WTC11 (cell line): ENCODE results near the gene SORCS2. TPM values are rescaled to one million over a fixed set of nuclear protein-coding genes. Genes with fewer than 3 reads are reported as not detected.

Source experiments
- ATAC-seq: fragments of 200-7000 bp; cut with Tn5 transposase; 2 replicates; pipeline ENCODE4 v1.10.0; 2021; ENCODE audit warnings: mild to moderate bottlenecking, moderate library complexity
- CTCF ChIA-PET: fragments of 300-600 bp; sonication (Branson Sonifier 250); formaldehyde crosslinking; loops from one replicate; lab custom pipeline; 2021; ENCODE audit warnings: antibody characterized with exemption; lab: Charles Lee
- POLR2A ChIA-PET: fragments of 350-600 bp; sonication (Branson Sonifier 250); formaldehyde crosslinking; loops from one replicate; lab custom pipeline; 2021; ENCODE audit warnings: antibody characterized with exemption; lab: Charles Lee
- DNase-seq: peaks from one replicate; pipeline ENCODE4 v3.0.0; 2021; ENCODE audit warnings: low spot score
- H3K27ac Mint-ChIP-seq: 2 replicates; pipeline ENCODE4 v1.8.0; 2021; ENCODE audit warnings: mixed read lengths
- H3K27me3 Mint-ChIP-seq: 2 replicates; pipeline ENCODE4 v1.8.0; 2021; ENCODE audit warnings: low read depth, mild to moderate bottlenecking, moderate library complexity, mixed read lengths
- H3K36me3 Mint-ChIP-seq: 2 replicates; pipeline ENCODE4 v1.8.0; 2021; ENCODE audit warnings: mixed read lengths
- H3K4me1 Mint-ChIP-seq: 2 replicates; pipeline ENCODE4 v1.8.0; 2022; ENCODE audit warnings: mixed read lengths
- H3K4me3 Mint-ChIP-seq: 2 replicates; pipeline ENCODE4 v1.8.0; 2021; ENCODE audit warnings: mild to moderate bottlenecking, moderate library complexity, mixed read lengths
- H3K9me3 Mint-ChIP-seq: 2 replicates; pipeline ENCODE4 v1.8.0; 2021; ENCODE audit warnings: mixed read lengths
- CDX4 ChIP-seq: fragments of 250-450 bp; sonication (Bioruptor Pico); IDR thresholded peaks from 2 replicates; pipeline ENCODE4 v1.9.0; 2021; ENCODE audit warnings: moderate library complexity, mild to moderate bottlenecking, inconsistent platforms, borderline replicate concordance
- CREM ChIP-seq: sonication (generic); formaldehyde crosslinking; IDR thresholded peaks from 2 replicates; pipeline ENCODE4 v1.8.1; 2022; ENCODE audit warnings: mild to moderate bottlenecking, missing genetic modification reagents, moderate library complexity
- E2F1 ChIP-seq: sonication (generic); formaldehyde crosslinking; IDR thresholded peaks from 2 replicates; pipeline ENCODE4 v1.8.0; 2022; ENCODE audit warnings: mild to moderate bottlenecking, missing genetic modification reagents
- JUN ChIP-seq: sonication (generic); formaldehyde crosslinking; IDR thresholded peaks from 2 replicates; pipeline ENCODE4 v1.8.0; 2023; ENCODE audit warnings: mild to moderate bottlenecking, missing genetic modification reagents
- MLX ChIP-seq: sonication (generic); formaldehyde crosslinking; IDR thresholded peaks from 2 replicates; pipeline ENCODE4 v1.8.1; 2023; ENCODE audit warnings: mild to moderate bottlenecking, missing genetic modification reagents, moderate library complexity
- MYBL2 ChIP-seq: sonication (generic); formaldehyde crosslinking; IDR thresholded peaks from 2 replicates; pipeline ENCODE4 v1.8.1; 2023; ENCODE audit warnings: mild to moderate bottlenecking, moderate library complexity, missing genetic modification reagents
- NFATC4 ChIP-seq: fragments of 250-450 bp; sonication (Bioruptor Pico); IDR thresholded peaks from 2 replicates; pipeline ENCODE4 v1.9.0; 2021; ENCODE audit warnings: mild to moderate bottlenecking
- OVOL2 ChIP-seq: fragments of 250-450 bp; sonication (Bioruptor Pico); IDR thresholded peaks from 2 replicates; pipeline ENCODE4 v1.9.0; 2021; ENCODE audit warnings: mild to moderate bottlenecking, borderline replicate concordance
- TEAD4 ChIP-seq: sonication (generic); formaldehyde crosslinking; IDR thresholded peaks from 2 replicates; pipeline ENCODE4 v1.8.0; 2022; ENCODE audit warnings: mild to moderate bottlenecking, missing genetic modification reagents
- ZBTB21 ChIP-seq: sonication (generic); formaldehyde crosslinking; IDR thresholded peaks from 2 replicates; pipeline ENCODE4 v1.8.1; 2023; ENCODE audit warnings: mild to moderate bottlenecking, missing genetic modification reagents, borderline replicate concordance
- ZMAT4 ChIP-seq: fragments of 250-450 bp; sonication (Bioruptor Pico); IDR thresholded peaks from 2 replicates; pipeline ENCODE4 v1.9.0; 2021; ENCODE audit warnings: mild to moderate bottlenecking
- ZNF232 ChIP-seq: sonication (generic); formaldehyde crosslinking; IDR thresholded peaks from 2 replicates; pipeline ENCODE4 v1.8.0; 2022; ENCODE audit warnings: mild to moderate bottlenecking, missing genetic modification reagents
- total RNA-seq: library from RNA; stranded (reverse); gene quantifications from 3 replicates; pipeline ENCODE4 v1.2.3, GENCODE V29; 2021
- TF ChIP-seq, protein P1 (sequence below): sonication (generic); formaldehyde crosslinking; conservative IDR thresholded peaks from 2 replicates; pipeline ENCODE4 v1.8.1; 2023; ENCODE audit warnings: mild to moderate bottlenecking, low read depth, missing genetic modification reagents, moderate library complexity
- TF ChIP-seq, protein P2 (sequence below): sonication (generic); formaldehyde crosslinking; IDR thresholded peaks from 2 replicates; pipeline ENCODE4 v1.8.0; 2022; ENCODE audit warnings: mild to moderate bottlenecking, missing genetic modification reagents
- TF ChIP-seq, protein P3 (sequence below): sonication (generic); formaldehyde crosslinking; IDR thresholded peaks from 2 replicates; pipeline ENCODE4 v1.8.0; 2022; ENCODE audit warnings: mild to moderate bottlenecking, missing genetic modification reagents

Gene SORCS2
- total RNA-seq, 1 experiment from 2014 or later: 6.6 TPM

GRCh38 chr4:7392438-7393421 lies 200.4 kb downstream of the SORCS2 start (continued):
- TF ChIP-seq CREM (CRISPR knock-in tag): no peak
- no peak for TF ChIP-seq OVOL2 (CRISPR knock-in tag)
- no peak for TF ChIP-seq JUN (CRISPR knock-in tag)
- no peak for TF ChIP-seq NFATC4
- no peak for TF ChIP-seq E2F1 (CRISPR knock-in tag)
- no peak for TF ChIP-seq MYBL2 (CRISPR knock-in tag)

DNA sequence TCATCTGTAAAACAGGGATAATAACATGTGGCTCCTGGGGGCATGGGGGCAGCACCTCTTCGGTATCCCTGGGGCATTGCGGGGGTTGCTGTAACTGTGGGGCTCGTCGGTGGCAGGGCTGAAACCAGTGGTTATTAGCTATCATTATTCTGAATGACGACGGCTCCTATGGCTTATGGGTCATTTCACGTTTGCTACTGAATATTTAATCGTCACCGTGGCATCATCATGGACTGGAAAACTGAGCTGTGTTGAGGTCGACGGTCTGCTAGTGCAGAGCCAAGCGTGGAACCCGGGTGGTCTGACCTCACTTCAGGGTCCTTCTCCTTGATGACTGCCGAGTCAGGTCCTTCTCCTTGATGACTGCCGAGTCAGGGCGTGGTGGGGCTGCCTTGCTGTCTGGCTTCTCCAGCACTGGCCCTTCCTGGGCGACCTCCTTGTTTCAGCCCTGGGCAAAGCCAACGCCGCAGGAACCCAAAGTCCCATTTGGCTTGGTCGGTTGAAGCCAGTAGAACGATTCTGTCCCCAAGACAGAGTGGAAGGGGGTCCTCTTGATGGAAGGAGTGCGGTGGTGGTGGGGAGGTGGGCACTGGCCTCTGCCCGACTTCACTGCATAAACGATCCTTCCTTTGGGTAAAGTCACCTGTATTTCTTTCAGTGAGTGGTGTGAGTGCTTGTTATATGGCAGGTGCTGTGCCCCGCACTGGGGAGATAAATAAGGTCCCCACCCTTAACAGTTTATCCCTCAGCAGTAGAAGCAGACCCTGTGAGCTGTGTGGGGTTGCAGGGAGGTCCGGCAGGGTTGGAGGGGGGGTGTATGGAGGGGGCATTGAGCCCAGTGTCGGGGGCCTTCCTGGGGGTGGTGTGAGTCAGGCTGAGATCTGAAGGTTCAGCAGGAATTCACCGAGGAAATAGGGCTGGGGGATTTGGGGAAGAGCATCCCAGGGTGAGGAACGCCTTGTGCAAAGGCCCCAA lies 201.6 kb downstream of the SORCS2 start:
- Mint-ChIP-seq H3K27me3 (peaks cover 4% of the 10 kb centered on the region; the same call in 1 of the 2 replicates), H3K4me3 (no peak overlapping the region), H3K9me3 (no peaks in the 10 kb centered on the region), H3K4me1 (peaks cover 3% of the 10 kb centered on the region; the same call in 1 of the 2 replicates), H3K27ac (no peak overlapping the region), H3K36me3 (no peaks in the 10 kb centered on the region)
- no peak for ATAC-seq
- POLR2A ChIA-PET: interaction anchor here (1.2 kb wide), 1 partner anchor 27 kb away, joined by 3 read pairs; no protein-coding TSS in a partner anchor
- no peak for DNase-seq
- CTCF ChIA-PET: interaction anchor here (1.3 to 2.2 kb wide), 2 partner anchors 58 to 68 kb away, joined by 5 to 7 read pairs; no protein-coding TSS in a partner anchor
- TF ChIP-seq, protein P1, sequence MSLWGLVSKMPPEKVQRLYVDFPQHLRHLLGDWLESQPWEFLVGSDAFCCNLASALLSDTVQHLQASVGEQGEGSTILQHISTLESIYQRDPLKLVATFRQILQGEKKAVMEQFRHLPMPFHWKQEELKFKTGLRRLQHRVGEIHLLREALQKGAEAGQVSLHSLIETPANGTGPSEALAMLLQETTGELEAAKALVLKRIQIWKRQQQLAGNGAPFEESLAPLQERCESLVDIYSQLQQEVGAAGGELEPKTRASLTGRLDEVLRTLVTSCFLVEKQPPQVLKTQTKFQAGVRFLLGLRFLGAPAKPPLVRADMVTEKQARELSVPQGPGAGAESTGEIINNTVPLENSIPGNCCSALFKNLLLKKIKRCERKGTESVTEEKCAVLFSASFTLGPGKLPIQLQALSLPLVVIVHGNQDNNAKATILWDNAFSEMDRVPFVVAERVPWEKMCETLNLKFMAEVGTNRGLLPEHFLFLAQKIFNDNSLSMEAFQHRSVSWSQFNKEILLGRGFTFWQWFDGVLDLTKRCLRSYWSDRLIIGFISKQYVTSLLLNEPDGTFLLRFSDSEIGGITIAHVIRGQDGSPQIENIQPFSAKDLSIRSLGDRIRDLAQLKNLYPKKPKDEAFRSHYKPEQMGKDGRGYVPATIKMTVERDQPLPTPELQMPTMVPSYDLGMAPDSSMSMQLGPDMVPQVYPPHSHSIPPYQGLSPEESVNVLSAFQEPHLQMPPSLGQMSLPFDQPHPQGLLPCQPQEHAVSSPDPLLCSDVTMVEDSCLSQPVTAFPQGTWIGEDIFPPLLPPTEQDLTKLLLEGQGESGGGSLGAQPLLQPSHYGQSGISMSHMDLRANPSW (CRISPR knock-in tag): no peak

DNA sequence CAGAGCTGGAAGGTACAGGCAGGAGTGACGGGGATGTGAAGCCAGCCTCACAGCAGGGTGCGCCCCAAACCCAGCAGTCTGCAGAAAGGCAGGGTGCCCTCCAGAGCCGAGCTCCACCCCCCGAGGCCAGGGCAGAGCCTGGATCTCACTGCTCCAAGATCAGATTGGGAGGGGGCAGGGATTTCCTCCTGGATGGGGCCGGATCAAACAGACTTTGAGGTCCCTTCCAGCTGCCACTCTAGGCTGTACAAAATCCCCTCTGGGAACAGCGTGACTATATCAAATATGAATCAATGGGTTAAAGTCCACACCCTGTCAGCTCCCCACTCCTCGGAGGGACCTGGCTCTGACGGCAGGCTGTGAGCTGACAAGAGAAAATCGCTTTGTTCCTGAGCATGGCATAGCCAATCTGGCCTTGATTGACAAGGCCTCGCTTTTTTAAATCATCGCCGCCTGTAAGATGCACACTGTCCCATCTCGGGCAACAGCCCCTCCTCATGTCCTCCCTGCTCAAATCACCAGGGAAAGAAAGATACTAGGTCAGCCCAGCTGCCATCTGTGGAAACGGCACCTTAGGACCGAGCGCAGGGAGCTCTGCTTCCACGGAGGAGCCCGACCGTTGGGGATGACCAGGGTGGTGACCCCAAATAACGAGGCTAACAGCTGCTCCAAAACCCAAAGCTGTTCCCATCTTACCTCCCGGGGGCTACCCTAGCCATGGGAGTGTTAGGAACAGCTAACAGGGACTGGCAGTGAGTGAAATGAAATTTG lies 202.5 kb downstream of the SORCS2 start:
- Mint-ChIP-seq H3K4me1 (no peaks in the 10 kb centered on the region), H3K9me3 (no peaks in the 10 kb centered on the region), H3K27me3 (peaks cover 4% of the 10 kb centered on the region; the same call in 1 of the 2 replicates), H3K27ac (no peak overlapping the region), H3K36me3 (no peaks in the 10 kb centered on the region), H3K4me3 (no peak overlapping the region)
- ATAC-seq (no peak), DNase-seq (no peak)
- POLR2A ChIA-PET: no interaction called here
- CTCF ChIA-PET: no interaction called here
- TF ChIP-seq ZNF232 (CRISPR knock-in tag) (no peak), ZMAT4 (CRISPR knock-in tag) (no peak), E2F1 (CRISPR knock-in tag) (no peak), TEAD4 (no peak), CDX4 (CRISPR knock-in tag) (no peak), ZBTB21 (CRISPR knock-in tag) (no peak), MLX (CRISPR knock-in tag) (no peak)
- TF ChIP-seq, protein P2, sequence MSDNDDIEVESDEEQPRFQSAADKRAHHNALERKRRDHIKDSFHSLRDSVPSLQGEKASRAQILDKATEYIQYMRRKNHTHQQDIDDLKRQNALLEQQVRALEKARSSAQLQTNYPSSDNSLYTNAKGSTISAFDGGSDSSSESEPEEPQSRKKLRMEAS (CRISPR knock-in tag): no peak
- TF ChIP-seq, protein P3, sequence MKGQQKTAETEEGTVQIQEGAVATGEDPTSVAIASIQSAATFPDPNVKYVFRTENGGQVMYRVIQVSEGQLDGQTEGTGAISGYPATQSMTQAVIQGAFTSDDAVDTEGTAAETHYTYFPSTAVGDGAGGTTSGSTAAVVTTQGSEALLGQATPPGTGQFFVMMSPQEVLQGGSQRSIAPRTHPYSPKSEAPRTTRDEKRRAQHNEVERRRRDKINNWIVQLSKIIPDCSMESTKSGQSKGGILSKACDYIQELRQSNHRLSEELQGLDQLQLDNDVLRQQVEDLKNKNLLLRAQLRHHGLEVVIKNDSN (CRISPR knock-in tag): no peak
